GM12878 (cell line): Measurements from ENCODE around the gene ADGRB2. TPM values are rescaled to one million over a fixed set of nuclear protein-coding genes. Genes with fewer than 3 reads are reported as not detected.

ENCODE experiments used
- ATAC-seq: fragments of 200-7000 bp; cut with Tn5 transposase; 3 replicates; pipeline ENCODE4 v1.9.1; 2020; ENCODE audit warnings: mild to moderate bottlenecking, moderate library complexity
- BruUV-seq: library from RNA; stranded (reverse); fragments of 400-500 nt; replicated peaks from 2 replicates; lab custom pipeline; 2021; lab: Mats Ljungman, UMichigan
- CTCF ChIA-PET: fragments of 300-600 bp; sonication (Branson Sonifier 250); formaldehyde crosslinking; extraction: SDS; loops from one replicate; lab custom pipeline; 2021; ENCODE audit warnings: inconsistent platforms; lab: Yijun Ruan, JAX
- POLR2A ChIA-PET: fragments of 350-600 bp; formaldehyde crosslinking; extraction: SDS; loops from one replicate; lab custom pipeline; 2021; ENCODE audit warnings: inconsistent platforms; lab: Charles Lee
- RAD21 ChIA-PET: fragments of 300-600 bp; sonication (Branson Sonifier 250); formaldehyde crosslinking; loops from one replicate; lab custom pipeline; 2023; ENCODE audit warnings: antibody characterized with exemption; ENCODE audit not compliant: unreplicated experiment; lab: Charles Lee
- SMC1A ChIA-PET: fragments of 300-600 bp; sonication (Branson Sonifier 250); formaldehyde crosslinking; loops from one replicate; lab custom pipeline; 2023; ENCODE audit not compliant: unreplicated experiment, uncharacterized antibody; lab: Charles Lee
- DNase-seq: peaks from one replicate; pipeline ENCODE4 v3.0.0-alpha.2; 2011; ENCODE audit warnings: low read depth, low spot score
- FAIRE-seq: peaks from 3 replicates; lab custom pipeline; 2011; peaks lifted over from hg19 to GRCh38; lab: Jason Lieb, UNC
- H2AFZ ChIP-seq: 2 replicates; pipeline ENCODE4 v1.6.0; 2011; ENCODE audit warnings: low read depth, low read length, control low read depth; ENCODE audit not compliant: control insufficient read depth
- H3K27ac ChIP-seq: 2 replicates; pipeline ENCODE4 v1.5.1; 2011; ENCODE audit warnings: control low read depth; ENCODE audit not compliant: control insufficient read depth, insufficient read depth
- H3K27me3 ChIP-seq, 2 experiments: replicated peaks in 1 of 2; 2 replicates each; pipeline versions ENCODE4 v1.6.0 to v1.6.1; 2011; ENCODE audit warnings: low read length in 1 of 2; ENCODE audit not compliant: control insufficient read depth in 2 of 2, insufficient read depth in 2 of 2
- H3K36me3 ChIP-seq, 2 experiments: 2 replicates each; pipeline ENCODE4 v1.5.1; 2011; ENCODE audit warnings: low read length in 1 of 2; ENCODE audit not compliant: control insufficient read depth in 2 of 2, insufficient read depth in 2 of 2
- H3K4me1 ChIP-seq: 2 replicates; pipeline ENCODE4 v1.6.1; 2011; ENCODE audit warnings: mild to moderate bottlenecking, low read length, moderate library complexity, mixed read lengths; ENCODE audit not compliant: control insufficient read depth, insufficient read depth
- H3K4me2 ChIP-seq: 2 replicates; pipeline ENCODE4 v1.6.0; 2011; ENCODE audit warnings: control low read depth; ENCODE audit not compliant: control insufficient read depth, insufficient read depth
- H3K4me3 ChIP-seq: fragments of 200-600 bp; sonication (generic); 2 replicates; pipeline ENCODE4 v1.5.1; 2016
- H3K79me2 ChIP-seq: 2 replicates; pipeline ENCODE4 v1.6.0; 2011; ENCODE audit warnings: low read length; ENCODE audit not compliant: control insufficient read depth, insufficient read depth
- H3K9ac ChIP-seq: 2 replicates; pipeline ENCODE4 v1.8.0; 2011; ENCODE audit warnings: low read length, control low read depth, mixed read lengths; ENCODE audit not compliant: control insufficient read depth, insufficient read depth
- H3K9me3 ChIP-seq: replicated peaks from 3 replicates; pipeline ENCODE4 v1.5.1; 2011; ENCODE audit warnings: mild to moderate bottlenecking, low read length; ENCODE audit not compliant: control insufficient read depth, insufficient read depth
- H4K20me1 ChIP-seq: 2 replicates; pipeline ENCODE4 v1.6.0; 2011; ENCODE audit not compliant: control insufficient read depth, insufficient read depth
- ASH2L ChIP-seq: fragments of 300-600, 200-600 bp; sonication (generic); IDR thresholded peaks from 2 replicates; pipeline ENCODE4 v1.6.1; 2017; ENCODE audit warnings: low read depth, mild to moderate bottlenecking, borderline replicate concordance
- GABPA ChIP-seq: IDR thresholded peaks from 2 replicates; pipeline ENCODE4 v1.6.1; 2014; ENCODE audit warnings: antibody characterized with exemption, low read depth, mild to moderate bottlenecking, inconsistent platforms
- JUNB ChIP-seq: IDR thresholded peaks from 2 replicates; pipeline ENCODE4 v1.6.1; 2016; ENCODE audit warnings: antibody characterized with exemption, mild to moderate bottlenecking
- RELA ChIP-seq: fragments of 450-650 bp; IDR thresholded peaks from 2 replicates; pipeline ENCODE4 v1.8.0; 2014; ENCODE audit warnings: borderline replicate concordance; ENCODE audit not compliant: partially characterized antibody
- SIX5 ChIP-seq: IDR thresholded peaks from 2 replicates; pipeline ENCODE4 v1.6.1; 2011; ENCODE audit warnings: mild to moderate bottlenecking, low read depth, low read length, moderate library complexity; ENCODE audit not compliant: severe bottlenecking
- SREBF1 ChIP-seq: IDR thresholded peaks from 2 replicates; pipeline ENCODE4 v1.6.1; 2012; ENCODE audit warnings: mild to moderate bottlenecking, low read length
- ZBTB33 ChIP-seq: fragments of 450-650 bp; IDR thresholded peaks from 2 replicates; pipeline ENCODE4 v1.6.1; 2017; ENCODE audit warnings: mild to moderate bottlenecking
- WGBS: methylation state at CpG from one replicate; pipeline ENCODE4 v1.1.6; 2016; ENCODE audit warnings: low lambda C conversion rate; ENCODE audit not compliant: insufficient replicate concordance, insufficient coverage; ENCODE audit errors: missing lambda C conversion rate; 5-methylcytosine and 5-hydroxymethylcytosine counted together
- in situ Hi-C: fragments of 300-500 bp; cut with MboI; formaldehyde crosslinking; loops from 9 replicates; pipeline ENCODE4 v1.14.3; 2018; ENCODE audit warnings: mixed read lengths
- intact Hi-C: fragments of 100-400 bp; cut with micrococcal nuclease; formaldehyde crosslinking; loops from one replicate; pipeline ENCODE4 v1.14.2; 2022; ENCODE audit not compliant: unreplicated experiment
- polyA plus RNA-seq, 11 experiments: library from polyadenylated mRNA; depleted of rRNA in 4 of 11; unstranded in 6 of 11; stranded (reverse) in 5 of 11; fragments of >200 nt; fragmentation: Nextera tagmentation in 4 of 11; fragmentation: Illumina TruSeq in 1 of 11; extraction: Ambion mirVana in 4 of 11; extraction: Trizol in 1 of 11; gene quantifications; 1 replicate in 1 of 11; 2 replicates in 10 of 11; pipeline versions ENCODE4 v1.2.1 to v1.2.3, GENCODE V29; 2011 to 2016; ENCODE audit warnings: inconsistent platforms in 2 of 11, missing spikeins in 2 of 11, low read depth in 1 of 11
- total RNA-seq, 4 experiments: library from RNA; depleted of rRNA in 3 of 4; stranded (reverse); fragments of >200 nt in 3 of 4; fragmentation: Illumina TruSeq in 1 of 4; extraction: Trizol in 1 of 4; gene quantifications; 2 replicates each; pipeline versions ENCODE4 v1.2.1 to v1.2.3, GENCODE V29; 2013 to 2021

Gene ADGRB2
- total and polyA plus RNA-seq, 10 of the 15 experiments (the other 5 are each of a cell fraction or from before 2014, with no cell fraction given): 0.11 to 0.33 (median 0.18) TPM; not detected in 4

GRCh38 chr1:31753707-31754349 lies 10.3 kb downstream of the ADGRB2 start:
- DNase-seq: no peak
- in situ Hi-C loops: no loop called here
- no peak overlapping the region for H3K4me3 ChIP-seq
- CTCF ChIA-PET: interaction anchor here (1.0 kb wide), 1 partner anchor 19 kb away, joined by 4 read pairs; no protein-coding TSS in a partner anchor
- POLR2A ChIA-PET: no interaction called here
- peaks cover 7% of the 10 kb centered on the region; the same call in 1 of the 2 replicates for H3K4me1 ChIP-seq
- no peaks in the 10 kb centered on the region for H4K20me1 ChIP-seq
- no peak for ATAC-seq
- SMC1A ChIA-PET: interaction anchor here (1.0 kb wide), 1 partner anchor 35 kb away, joined by 4 read pairs; no protein-coding TSS in a partner anchor
- RAD21 ChIA-PET: no interaction called here
- no TSS peak for BruUV-seq
- 15% methylated on average over 9 of the region's 9 CpGs for WGBS
- no peaks in the 10 kb centered on the region for H3K9me3 ChIP-seq
- H3K79me2 ChIP-seq: no peaks in the 10 kb centered on the region
- TF ChIP-seq JUNB (no peak), GABPA (no peak), ZBTB33 (no peak), SIX5 (no peak), RELA (no peak), SREBF1 (no peak), ASH2L (no peak)
- H3K4me2 ChIP-seq: no peak overlapping the region
- intact Hi-C loops: no loop called here
- H3K9ac ChIP-seq: no peak overlapping the region
- H3K27ac ChIP-seq: no peak overlapping the region
- FAIRE-seq: no peak
- H2AFZ ChIP-seq: no peak overlapping the region
- no peaks in the 10 kb centered on the region for H3K36me3 ChIP-seq
- H3K27me3 ChIP-seq: peaks cover 0 to 5% of the 10 kb centered on the region in 2 experiments; a peak in 2 of 4 replicates
